ENCODE data around the gene SSMEM1.

The SSMEM1 gene

DNA sequence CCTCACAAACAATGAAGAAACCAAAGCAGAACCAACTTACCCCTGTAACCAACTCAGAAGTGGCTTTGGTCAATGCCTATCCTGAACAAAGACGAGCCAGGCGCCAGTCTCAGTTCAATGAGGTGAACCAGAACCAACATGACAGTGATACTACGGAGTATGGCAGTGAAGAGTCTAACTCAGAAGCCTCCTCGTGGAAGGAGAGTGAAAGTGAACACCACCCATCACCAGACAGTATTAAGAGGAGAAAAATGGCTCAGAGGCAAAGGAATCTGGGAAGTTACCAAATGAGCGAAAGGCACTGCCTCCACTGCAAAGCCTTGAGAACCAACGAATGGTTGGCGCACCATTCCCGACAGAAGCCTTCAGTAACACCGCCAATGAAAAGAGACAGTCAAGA is 8.4 kb downstream of the SSMEM1 start:
- no peaks in the 10 kb centered on the region for H3K9me3 ChIP-seq (ENCODE audit: severe bottlenecking)
- no peak overlapping the region for H3K27ac ChIP-seq
- TF ChIP-seq CTCF (IDR thresholded peaks at IDR 0.05; ENCODE audit: low read depth, low read length) = no peak
- no peaks in the 10 kb centered on the region for H3K36me3 ChIP-seq
- no peak overlapping the region for H3K4me3 ChIP-seq (ENCODE audit: low read depth, low read length)
- DNase-seq = no peak
- no peaks in the 10 kb centered on the region for H3K27me3 ChIP-seq (ENCODE audit: insufficient read depth, low read depth, severe bottlenecking)

DNA sequence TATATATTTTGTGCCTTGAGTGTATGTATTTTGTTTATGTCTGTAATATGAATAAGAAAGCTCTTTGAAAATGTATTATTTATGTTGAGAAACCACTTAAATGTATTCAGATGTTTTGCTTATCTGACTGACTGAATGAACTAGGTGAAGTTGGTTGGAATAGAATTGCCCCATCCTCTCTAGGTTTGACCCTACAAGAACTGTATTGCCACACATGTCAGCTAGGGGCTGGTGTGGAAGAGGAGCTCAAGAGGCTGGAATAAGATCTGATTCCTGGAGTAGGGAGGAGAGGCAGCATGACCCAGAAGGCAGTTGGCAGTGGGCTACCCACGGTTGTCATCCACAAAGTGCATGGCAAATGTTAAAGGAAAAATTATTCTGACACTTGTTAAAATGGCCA is 9.1 kb downstream of the SSMEM1 start:
- H3K4me3 ChIP-seq (ENCODE audit: low read depth, low read length) = no peak overlapping the region
- no peak overlapping the region for H3K27ac ChIP-seq
- no peaks in the 10 kb centered on the region for H3K27me3 ChIP-seq (ENCODE audit: insufficient read depth, low read depth, severe bottlenecking)
- TF ChIP-seq CTCF (IDR thresholded peaks at IDR 0.05; ENCODE audit: low read depth, low read length) = no peak
- H3K36me3 ChIP-seq = no peaks in the 10 kb centered on the region
- no peak for DNase-seq
- H3K9me3 ChIP-seq (ENCODE audit: severe bottlenecking) = no peaks in the 10 kb centered on the region

DNA sequence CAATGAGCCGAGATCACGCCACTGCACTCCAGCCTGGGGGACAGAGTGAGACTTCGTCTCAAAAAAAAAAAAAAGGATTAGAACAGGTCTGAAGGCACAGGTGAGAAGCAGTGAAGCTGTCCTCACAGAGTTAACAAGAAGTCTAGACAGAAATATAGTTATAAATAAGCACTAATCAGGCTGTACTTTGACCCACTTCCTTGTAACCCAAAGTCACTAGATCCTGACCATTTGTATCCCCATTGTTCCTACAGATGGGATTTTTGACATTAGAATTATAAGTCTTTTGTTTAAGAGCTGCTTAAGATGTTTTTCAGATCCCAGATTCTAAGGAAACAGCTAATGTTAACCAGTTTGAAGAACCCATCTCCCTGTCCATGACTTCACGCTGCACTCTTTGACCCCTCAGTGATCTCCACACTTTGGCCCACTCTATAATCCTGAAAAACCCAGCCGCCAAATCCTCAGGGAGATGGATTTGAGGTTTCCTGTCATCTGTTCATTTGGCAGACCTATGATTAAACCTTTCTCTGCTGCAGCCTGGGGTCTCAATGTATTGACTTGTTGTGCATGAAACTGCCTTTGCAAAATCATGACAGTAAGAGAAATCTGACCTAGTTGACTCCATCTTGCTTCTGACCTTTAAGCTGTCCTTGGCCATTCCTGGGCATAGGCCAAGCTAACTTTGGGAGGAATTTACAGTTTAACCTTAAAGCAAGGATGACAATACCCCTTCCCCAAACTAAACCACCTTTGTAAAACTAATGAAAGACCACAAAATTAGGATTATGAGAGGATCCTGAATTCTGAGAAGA is 11.4 kb downstream of the SSMEM1 start:
- Histone ChIP-seq H3K36me3 (no peaks in the 10 kb centered on the region), H3K9me3 (ENCODE audit: severe bottlenecking) (no peaks in the 10 kb centered on the region), H3K4me3 (ENCODE audit: low read depth, low read length) (no peak overlapping the region), H3K27ac (no peak overlapping the region), H3K27me3 (ENCODE audit: insufficient read depth, low read depth, severe bottlenecking) (no peaks in the 10 kb centered on the region)
- DNase-seq = peak; percentile 19
- no peak for TF ChIP-seq CTCF (IDR thresholded peaks at IDR 0.05; ENCODE audit: low read depth, low read length)

- Histone ChIP-seq H3K27ac (no peak overlapping the region), H3K9me3 (ENCODE audit: severe bottlenecking) (no peaks in the 10 kb centered on the region), H3K4me3 (ENCODE audit: low read depth, low read length) (no peak overlapping the region), H3K36me3 (no peaks in the 10 kb centered on the region), H3K27me3 (ENCODE audit: insufficient read depth, low read depth, severe bottlenecking) (no peaks in the 10 kb centered on the region)
- TF ChIP-seq CTCF (IDR thresholded peaks at IDR 0.05; ENCODE audit: low read depth, low read length) = no peak
- no peak for DNase-seq
Observed at GRCh38 chr7:130219871-130220270, 12.2 kb downstream of the SSMEM1 start.

DNA sequence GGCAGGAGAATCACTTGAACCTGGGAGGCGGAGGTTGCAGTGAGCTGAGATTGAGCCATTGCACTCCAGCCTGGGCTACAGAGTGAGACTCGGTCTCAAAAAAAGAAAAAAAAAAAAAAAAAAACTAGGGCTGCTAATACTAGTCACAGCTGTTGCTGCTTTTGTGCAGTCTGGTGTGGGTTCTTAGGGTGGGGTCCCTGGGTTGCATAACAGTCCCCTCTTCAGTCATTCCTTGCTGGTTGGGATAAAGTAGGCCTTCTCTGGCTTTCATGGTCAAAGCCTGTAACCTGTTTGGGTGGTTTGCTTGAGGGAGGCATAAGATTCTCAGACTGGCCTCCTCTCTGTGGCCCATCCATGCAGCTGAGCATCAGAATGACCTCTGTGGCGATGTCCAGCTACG is 14.1 kb downstream of the SSMEM1 start:
- no peak for DNase-seq
- Histone ChIP-seq H3K4me3 (ENCODE audit: low read depth, low read length) (no peak overlapping the region), H3K36me3 (no peaks in the 10 kb centered on the region), H3K9me3 (ENCODE audit: severe bottlenecking) (peaks cover 3% of the 10 kb centered on the region), H3K27me3 (ENCODE audit: insufficient read depth, low read depth, severe bottlenecking) (no peaks in the 10 kb centered on the region), H3K27ac (peak overlapping the region; percentile 25; the same call in 1 of the 2 replicates)
- TF ChIP-seq CTCF (IDR thresholded peaks at IDR 0.05; ENCODE audit: low read depth, low read length) = no peak

- no peak overlapping the region for H3K27ac ChIP-seq
- H3K27me3 ChIP-seq (ENCODE audit: insufficient read depth, low read depth, severe bottlenecking) = no peaks in the 10 kb centered on the region
- no peaks in the 10 kb centered on the region for H3K36me3 ChIP-seq
- TF ChIP-seq CTCF (IDR thresholded peaks at IDR 0.05; ENCODE audit: low read depth, low read length) = no peak
- H3K9me3 ChIP-seq (ENCODE audit: severe bottlenecking) = peaks cover 5% of the 10 kb centered on the region
- no peak overlapping the region for H3K4me3 ChIP-seq (ENCODE audit: low read depth, low read length)
- DNase-seq = no peak
Observed at GRCh38 chr7:130223646-130224045, 16.0 kb downstream of the SSMEM1 start.
